ENCODE measurements around the gene ULK1.
"Not testable (repeated sequence)": the region's sequence is repeated elsewhere in the genome, so short reads cannot be mapped to it uniquely, and the experiment has no call there.

ULK1 gene

DNA sequence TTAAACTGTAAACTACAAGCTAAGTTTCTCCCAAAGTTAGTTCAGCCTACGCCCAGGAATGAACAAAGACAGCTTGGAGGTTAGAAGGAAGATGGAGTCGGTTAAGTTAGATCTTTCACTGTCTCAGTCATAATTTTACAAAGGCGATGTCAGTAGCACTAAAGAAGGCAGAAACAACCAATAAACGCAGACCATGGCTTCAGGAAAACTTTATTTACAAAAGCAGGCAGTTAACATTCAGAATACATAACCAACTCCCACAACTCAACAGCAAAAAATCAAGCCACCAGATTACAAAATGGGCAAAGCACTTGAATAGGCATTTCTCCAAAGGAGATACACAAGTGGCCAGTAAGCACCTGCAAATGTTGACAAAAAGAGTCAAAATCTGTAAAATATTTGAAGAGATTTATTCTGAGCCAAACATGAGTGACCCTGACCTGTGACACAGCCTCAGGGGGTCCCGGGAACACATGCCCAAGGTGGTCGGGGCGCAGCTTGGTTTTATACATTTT is 8.8 kb upstream of the ULK1 start:
- no peak for DNase-seq (ENCODE audit: low read depth, low spot score)

DNA sequence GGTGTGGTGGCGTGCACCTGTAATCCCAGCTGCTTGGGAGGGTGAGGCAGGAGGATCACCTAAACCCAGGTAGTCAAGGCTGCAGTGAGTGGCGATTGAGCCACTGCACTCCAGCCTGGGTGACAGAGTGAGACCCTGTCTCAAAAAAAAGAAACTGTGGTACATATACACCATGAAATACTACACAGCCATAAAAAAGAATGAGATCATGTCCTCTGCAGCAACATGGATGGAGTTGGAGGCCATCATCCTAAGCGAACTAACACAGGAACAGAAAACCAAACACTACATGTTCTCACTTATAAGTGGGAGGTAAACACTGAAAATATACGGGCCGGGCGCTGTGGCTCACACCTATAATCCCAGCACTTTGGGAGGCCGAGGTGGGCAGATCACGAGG is 2.7 kb upstream of the ULK1 start:
- DNase-seq (ENCODE audit: low read depth, low spot score): not testable (repeated sequence)

DNA sequence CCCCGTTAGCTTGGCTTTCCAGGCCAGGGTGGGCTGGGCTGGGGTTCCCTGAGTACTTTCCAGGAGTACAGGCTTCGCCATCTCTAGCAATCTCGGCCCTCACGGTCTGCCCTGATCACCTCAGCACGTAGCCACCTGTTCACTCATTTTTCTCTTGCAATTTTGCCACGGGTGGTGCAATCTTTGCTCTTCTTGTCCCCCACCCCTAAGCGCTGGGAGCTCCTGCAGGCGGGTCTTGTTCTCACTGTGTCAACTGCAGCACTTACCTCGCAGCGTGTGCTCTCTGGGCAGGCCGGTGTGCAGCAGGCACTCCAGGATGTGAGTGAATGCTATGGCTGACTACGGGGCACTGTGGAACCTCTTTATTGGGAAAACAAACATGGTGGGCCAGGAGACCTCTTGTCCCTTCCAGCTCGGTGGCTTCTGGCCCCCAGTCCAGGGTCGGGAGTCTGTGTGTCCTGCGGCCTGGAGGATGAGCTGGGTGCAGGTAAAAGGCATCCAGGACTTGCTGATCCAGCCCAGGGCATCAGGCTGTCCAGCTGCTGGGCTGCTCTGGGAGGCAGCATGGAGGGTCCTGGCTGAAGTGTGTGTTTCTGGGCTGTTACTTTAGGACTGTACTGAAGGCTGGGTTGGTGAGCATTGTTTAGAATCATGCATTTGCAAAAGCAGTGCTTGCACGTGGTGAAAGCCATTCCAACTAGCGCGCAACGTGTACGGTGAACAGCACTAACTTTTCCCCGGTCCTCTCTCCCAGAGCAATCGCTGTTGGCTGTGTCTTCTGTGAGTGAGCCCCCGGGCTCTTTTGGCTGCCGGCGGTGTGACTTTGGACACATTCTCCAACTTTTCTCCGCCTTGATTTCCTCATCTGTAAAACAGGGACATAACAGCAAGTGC is 1.5 kb upstream of the ULK1 start:
- no peak for DNase-seq (ENCODE audit: low read depth, low spot score)

DNA sequence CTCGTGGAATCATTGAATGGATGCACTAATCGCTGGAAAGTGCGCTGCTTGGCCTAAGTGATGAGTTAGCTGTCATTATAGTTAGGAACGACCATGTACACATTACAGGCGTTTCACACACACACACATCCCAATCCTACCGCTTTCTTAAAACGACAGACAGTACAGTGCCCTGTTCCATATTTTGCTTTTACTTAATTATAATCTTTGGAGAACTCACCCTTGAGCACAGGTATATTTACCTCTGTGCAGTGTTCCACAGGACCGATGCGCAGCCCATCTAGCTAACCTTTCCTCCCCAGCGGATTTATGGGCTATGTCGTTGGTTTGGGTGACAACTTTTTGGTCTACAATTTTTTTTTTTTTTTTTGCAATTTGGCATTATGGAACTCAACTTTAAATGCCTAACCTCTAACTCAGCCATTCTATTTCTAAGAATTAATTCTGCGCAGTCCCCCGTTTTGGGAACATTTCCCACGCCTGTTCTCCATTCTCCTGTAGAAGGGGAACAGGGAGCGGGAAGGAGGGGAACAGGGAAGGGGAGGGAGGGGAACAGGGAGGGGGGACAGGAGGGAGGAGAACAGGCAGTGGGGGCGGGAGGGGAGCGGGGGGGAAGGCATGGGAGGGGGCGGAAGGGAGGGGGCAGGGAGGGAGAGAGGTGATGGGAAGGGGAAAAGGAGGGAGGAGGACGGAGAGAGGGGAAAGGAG is 663 bp upstream of the ULK1 start:
- DNase-seq (ENCODE audit: low read depth, low spot score): no peak

DNA sequence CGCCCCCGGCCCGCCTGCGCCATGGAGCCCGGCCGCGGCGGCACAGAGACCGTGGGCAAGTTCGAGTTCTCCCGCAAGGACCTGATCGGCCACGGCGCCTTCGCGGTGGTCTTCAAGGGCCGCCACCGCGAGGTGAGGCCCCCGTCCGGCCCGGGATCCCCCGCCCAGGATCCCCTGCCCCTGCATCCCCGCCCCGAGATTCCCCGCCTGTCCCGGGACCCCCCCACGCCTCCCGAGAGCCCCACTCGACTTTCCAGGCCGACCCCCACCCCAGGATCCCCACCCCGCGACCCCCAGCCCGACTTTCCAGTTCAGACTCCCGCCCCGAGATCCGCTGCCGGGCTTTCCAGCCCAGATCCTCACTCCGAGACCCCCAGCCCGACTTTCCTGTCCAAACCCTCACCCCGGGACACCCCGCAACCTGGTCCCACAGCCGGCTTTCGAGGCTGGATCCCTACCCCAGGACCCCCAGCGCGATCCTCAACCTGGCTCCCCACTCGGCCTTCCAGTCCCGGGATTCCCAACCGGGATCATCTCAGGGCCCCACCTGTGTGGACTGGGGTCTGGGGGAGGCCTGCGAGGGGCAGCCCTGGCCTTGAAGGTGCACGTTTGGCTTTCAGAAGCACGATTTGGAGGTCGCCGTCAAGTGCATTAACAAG is 688 bp downstream of the ULK1 start:
- DNase-seq (ENCODE audit: low read depth, low spot score): no peak

DNA sequence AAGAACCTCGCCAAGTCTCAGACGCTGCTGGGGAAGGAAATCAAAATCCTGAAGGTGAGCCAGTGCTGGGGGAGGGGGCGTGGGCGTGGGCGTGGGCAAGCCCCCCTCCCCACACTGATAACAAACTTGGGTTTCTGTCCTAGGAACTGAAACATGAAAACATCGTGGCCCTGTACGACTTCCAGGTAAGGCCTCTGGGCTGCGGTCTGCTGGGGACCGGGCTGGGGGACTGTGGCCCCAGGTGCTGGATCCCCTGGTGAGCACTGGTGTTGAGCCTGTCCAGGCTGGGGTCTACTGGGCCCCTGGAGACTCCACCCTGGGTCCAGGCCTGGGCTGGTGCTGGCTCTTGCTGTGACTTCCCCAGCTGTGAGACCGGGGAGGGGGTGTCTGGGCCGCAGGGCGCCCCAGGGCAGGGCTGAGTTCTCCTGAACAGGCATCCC is 1.2 kb downstream of the ULK1 start:
- DNase-seq (ENCODE audit: low read depth, low spot score): no peak

DNA sequence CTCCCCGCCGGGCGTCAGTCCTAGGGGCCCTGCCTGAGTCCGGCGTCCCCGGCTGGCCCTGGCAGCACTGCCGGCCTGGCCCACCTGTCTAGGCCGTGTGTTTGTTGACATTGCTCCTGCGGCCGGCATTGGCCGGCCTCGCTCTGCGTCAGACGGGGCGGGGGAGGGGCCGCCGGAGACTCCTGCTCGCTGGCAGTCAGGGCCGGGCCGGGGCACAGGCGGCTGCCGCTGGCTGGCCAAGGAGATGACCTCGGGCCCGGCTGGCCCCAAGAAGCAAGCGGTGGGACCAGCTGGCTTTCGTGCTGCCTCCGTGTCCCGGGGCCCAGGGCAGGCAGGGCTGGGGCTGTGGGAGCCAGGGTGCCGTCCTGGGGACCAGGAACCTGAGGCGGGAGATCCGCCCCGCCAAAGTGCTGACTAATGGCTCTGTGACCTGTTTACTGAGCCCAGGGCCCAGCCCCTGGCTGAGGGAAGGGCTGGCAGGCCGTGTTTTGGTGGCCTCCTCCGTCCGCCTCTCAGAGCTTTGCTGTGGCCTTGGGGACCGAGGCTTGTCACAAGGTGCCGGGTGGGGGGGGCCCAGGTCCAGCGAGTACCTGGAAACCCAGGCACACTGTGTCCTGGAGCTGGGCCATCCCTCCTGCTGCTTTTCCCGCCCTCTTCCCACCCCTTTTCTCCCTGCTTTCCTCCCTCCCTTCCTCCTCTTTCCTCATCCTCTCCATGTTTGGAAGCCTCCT is 1.8 kb downstream of the ULK1 start:
- DNase-seq (ENCODE audit: low read depth, low spot score): peak; percentile 50

DNA sequence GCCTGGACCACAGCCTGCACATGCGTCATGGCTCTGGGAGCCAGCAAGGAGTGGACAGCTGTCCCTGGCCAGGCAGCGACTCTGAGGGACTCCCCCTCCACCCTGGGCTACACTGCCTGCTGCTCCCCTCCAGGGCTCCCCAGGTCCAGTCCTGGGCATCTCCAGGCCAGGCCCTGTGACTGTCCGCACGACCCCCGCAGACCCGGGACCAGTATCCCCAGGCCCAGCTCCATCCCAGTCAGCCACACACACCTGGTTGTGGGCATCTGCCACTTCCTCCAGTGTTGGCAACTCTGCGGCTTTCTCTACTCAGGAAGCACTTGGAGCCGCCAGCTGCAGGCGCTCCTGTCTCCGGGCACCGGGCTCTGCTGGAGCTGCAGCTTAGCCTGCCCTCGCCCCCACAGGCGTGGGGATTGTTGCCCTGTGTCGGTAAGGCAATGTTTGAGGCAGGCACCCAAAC is 2.4 kb downstream of the ULK1 start:
- DNase-seq (ENCODE audit: low read depth, low spot score): no peak

DNA sequence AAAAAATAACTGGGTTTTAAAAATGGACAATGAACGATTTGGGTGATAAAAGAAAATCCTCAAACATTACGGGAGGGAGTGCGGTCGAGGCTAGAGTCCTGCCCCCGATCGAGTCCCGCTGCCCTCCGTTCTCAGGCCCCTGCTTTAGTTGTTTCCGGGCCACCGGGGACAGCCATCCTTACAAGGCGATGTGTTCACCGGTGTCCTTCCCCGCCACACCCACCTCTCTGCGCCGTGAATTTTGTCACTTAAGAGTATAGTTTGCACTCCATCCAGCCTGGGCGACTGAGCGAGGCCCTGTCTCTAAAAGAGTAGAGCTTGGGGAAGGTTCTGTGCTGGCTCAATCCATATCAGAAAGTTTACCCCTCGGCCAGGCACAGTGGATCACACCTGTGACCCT is 2.9 kb downstream of the ULK1 start:
- DNase-seq (ENCODE audit: low read depth, low spot score): no peak

DNA sequence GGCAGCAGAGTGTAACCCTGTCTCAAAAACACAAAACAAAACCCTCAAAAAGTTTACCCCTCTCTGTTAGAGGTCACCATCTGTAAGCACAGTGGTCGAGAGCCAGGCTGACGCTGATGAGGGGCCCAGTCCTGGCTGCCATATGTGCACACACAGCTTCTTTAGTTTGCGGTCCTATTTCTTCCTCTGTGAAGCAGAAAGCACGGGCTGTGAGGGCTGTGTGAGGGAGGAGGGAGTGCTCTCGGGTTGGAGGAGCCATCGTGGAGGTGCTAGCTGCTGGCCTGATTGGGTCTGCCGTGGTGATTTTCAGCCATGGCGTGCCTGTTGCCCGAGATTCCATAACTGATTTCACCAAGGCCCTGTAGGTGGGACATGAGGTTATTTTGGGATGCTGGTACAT is 3.5 kb downstream of the ULK1 start:
- no peak for DNase-seq (ENCODE audit: low read depth, low spot score)

DNA sequence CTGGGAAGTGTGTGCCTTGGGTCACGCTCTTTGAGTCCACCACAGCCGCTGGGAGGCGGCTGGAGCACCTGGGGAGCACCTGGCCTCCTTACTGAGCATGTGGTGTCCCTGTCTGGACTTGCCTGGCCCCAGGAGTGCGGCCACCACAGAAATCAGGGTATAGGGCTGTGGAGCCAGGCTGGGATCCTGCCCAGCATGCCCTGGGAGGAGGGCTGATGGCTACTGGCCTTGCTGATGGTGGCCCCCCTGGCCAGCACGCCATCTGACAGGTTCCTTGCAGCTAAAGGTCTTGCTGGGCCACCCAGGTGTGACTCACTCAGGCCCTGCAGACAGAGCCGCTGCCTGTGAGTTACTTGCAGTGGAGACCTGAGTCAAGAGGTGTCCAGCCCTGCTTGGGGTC is 6.0 kb downstream of the ULK1 start:
- no peak for DNase-seq (ENCODE audit: low read depth, low spot score)

DNA sequence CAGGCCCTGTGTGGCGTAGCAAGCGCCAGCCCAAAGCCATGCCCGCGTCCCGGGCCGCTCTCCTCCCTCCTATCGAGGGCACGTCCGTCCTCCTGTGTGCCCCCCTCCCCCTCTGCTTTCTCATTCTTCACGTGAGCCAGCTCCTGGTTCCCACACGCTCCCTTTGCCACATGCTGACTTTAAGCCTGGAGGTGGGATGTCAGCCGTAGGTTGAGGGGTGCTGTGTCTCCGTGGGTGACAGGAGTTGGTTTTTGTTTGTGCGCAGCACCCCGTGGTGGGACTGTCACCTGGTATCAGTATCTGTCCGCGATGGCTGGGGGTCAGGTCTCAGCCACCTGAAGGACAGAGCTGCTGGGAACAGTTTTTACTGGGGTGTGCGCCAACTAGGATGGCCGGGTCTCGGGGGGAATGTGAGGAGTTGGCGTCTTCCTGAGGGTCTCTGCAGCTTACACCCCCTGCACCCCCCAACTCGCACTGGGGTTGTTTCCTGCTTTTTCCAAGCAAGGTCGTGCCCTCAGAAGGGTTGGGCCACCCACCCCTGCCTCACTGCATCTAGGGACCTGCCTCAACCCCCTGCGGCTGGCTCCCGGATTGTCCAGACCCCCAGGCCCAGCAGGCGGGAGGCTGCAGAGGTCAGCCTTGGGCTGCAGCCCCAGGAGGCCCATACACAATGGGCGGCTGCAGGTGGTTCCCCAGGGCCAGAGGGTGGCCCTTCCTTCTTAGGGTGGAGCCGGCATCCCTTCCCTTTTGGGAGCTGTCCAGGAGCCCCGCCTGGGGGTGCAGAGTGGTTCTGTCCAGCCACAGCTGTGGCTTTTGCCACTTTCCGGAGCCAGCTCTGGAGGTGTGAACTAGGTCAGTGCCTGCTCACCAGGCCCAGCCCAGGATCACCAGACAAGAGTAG is 7.3 kb downstream of the ULK1 start:
- no peak for DNase-seq (ENCODE audit: low read depth, low spot score)

DNA sequence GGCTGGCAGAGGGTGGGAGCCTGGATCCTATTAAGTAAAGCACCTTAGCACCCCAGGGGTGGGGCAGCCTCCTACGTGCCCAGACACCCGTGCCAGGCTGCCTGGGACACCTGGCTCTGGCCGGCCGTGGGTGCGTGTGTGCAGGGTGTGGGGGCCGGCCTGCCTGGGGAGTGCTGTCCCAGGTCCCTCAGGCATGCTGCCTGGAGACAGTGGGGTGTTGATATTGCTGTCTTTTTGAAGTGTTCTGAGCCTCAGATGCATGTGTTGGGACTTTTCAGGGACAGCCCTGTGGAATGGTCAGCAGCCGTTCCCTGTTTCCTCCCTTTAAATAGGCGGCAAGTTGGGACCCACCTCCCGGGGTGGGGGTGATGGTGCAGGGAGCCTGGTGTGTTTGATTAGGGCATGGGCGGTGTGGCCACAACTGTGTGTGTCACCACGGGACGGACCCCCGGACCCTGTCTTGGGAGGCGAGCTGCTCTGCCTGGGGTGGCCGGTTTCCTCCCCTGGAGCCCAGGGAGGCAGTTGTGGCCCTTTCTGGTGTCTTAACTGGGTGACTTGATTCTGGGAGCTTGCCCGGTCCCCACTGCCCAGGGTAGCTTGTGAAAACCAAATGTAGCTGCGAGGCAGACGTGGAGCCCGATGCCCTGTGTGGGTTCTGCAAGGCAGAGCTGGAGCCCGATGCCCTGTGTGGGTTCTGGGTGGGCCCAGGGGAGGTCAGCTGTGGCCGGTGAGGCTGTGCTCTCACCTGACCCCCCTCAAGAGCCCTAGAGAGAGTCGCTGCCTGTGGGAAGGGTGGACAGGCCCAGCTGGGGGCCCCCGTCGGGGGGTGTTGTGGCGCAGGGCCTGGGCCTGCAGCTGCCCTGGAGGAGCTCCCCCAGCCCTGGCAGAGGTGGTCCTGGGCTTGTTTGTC is 8.2 kb downstream of the ULK1 start:
- DNase-seq (ENCODE audit: low read depth, low spot score): no peak

DNA sequence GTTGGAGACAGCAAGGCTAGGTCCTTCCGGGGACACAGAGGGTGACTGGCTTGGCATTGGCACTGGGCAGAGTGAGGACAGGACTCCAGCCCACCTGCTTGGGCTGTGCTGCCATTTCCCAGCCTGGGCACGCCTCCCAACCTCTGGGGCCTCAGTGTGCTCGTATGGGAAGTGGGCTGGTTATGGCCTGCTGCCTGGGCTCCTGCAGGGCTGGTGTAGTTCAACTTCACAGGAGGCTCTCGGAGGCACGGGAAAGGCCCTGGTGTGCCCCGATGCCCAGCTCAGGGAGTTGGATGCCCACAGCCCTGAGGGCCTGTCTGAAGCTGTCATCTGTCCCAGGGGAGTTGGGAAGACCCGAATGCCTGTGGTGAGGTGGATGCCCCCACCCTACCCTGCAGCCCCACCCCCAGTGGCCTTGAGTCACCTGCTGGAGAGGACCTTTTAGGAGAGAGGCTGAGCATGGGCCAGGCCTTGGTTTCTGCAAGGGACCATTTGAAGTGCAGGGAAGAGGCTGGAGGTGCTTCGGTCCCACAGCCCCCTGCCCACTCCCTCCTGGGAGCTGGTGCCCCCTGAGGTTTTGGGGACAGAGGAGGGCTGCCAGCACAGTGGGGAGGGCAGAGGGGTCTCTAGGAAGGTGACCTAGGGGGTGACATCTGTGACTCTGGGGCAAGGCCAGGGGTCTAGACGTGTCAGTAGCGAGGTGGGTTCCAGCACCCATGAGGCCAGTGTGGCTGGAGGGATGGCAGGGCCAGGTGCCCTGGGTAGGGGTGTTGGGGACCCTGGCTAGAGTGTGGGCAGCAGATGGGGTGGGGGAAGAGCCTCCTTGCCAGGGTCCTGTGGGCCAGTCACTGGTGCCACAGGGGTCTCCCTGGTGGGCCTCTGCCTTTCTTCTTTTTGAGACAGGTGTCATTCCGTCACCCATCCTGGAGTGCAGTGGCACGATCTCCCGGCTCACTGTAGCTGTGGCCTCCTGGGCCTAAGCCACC is 9.1 kb downstream of the ULK1 start:
- DNase-seq (ENCODE audit: low read depth, low spot score): no peak

DNA sequence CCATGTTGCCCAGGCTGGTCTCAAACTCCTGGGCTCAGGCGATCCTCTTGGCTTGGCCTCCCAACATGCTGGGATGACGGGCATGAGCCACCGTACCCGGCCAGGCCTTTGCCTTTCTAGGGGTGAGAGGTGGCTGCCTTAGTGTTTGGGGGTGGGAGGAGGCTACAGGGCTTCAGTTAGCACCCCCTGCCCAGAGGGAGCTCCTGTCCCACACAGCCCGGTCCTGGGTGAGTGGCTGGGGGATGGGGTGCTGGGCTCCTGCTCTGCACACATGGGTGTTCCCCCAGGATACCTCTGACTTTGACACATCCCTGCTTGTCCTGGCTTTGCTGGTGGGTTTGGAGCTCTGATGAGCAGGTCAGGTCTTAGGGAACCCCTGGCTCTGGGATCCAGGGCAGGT is 9.9 kb downstream of the ULK1 start:
- DNase-seq (ENCODE audit: low read depth, low spot score): no peak

DNA sequence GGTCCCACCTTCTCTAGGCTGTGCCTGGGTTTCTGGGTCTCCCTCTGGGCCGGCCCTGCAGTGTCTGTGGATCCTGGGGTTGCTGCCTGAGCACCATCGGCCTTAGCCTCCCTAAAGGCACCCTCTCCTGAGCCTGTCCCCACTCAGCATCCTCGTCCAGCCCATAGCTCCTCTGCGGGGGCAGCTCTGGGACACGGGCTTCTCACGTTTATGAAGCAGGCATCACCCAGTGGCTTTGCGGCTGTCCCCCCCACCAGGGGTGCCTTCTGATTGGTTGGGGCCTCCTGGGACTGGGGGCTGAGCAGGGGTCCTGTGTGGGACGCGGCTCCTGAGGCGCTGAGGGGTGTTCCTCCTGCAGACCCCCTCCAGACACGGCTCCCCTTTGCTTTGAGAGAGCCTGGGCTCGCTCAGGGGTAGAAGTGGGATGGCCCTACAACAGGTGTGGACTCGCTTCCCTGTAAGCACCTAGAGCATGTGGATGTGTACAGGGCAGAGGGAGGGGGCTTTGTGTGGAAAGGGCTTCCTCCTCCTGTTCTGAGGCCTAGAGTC is 10.7 kb downstream of the ULK1 start:
- no peak for DNase-seq (ENCODE audit: low read depth, low spot score)

DNA sequence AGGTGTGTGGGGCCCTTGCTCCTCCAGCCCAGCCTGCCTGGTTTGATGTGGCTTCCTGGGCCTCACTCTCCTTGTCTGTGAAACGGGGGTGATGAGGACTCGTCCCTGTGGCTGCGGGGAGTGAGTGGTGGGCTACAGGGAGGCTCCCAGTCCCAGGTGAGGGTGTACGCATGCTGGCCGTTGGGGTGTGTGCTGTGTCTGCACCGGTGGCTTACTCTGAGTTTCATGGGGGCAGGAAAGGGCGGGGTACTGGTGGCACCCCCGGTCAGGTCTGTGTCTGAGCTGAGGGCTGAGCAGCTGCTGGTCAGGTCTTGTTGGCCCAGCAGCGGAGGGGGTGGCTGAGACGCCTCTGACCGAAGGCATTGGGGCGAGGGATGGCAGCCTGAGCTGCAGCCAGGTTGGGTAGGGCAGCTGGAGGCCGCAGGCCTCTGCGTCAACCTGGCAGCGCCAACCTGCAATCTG is 11.2 kb downstream of the ULK1 start:
- no peak for DNase-seq (ENCODE audit: low read depth, low spot score)

Data from iPS DF 19.7 (cell line).